Upper lobe of left lung (tissue), 4 donors: ENCODE data around the gene PTGIR.

Experiments
- EP300 ChIP-seq, 4 donors: sonication (generic); formaldehyde crosslinking; IDR thresholded peaks; one replicate each; pipeline ENCODE4 v1.5.1; 2017; ENCODE audit warnings: antibody characterized with exemption in 4 of 4, control low read depth in 2 of 4
- POLR2A ChIP-seq, 4 donors: fragments of 450-650 bp; IDR thresholded peaks; one replicate each; pipeline ENCODE4 v1.5.1; 2016 to 2017; ENCODE audit warnings: antibody characterized with exemption in 4 of 4, mild to moderate bottlenecking in 2 of 4
- POLR2AphosphoS5 ChIP-seq, 2 donors: sonication (generic); formaldehyde crosslinking; IDR thresholded peaks; one replicate each; pipeline ENCODE4 v1.5.1; 2017; ENCODE audit warnings: antibody characterized with exemption in 2 of 2
- TF ChIP-seq, protein P1 (sequence below), 6 experiments: fragments of 450-650 bp in 4 of 6; fragments of 200-600 bp in 2 of 6; sonication (generic) in 2 of 6; IDR thresholded peaks; one replicate each; pipeline ENCODE4 v1.5.1; 2016 to 2019; ENCODE audit warnings: antibody characterized with exemption in 6 of 6

DNA sequence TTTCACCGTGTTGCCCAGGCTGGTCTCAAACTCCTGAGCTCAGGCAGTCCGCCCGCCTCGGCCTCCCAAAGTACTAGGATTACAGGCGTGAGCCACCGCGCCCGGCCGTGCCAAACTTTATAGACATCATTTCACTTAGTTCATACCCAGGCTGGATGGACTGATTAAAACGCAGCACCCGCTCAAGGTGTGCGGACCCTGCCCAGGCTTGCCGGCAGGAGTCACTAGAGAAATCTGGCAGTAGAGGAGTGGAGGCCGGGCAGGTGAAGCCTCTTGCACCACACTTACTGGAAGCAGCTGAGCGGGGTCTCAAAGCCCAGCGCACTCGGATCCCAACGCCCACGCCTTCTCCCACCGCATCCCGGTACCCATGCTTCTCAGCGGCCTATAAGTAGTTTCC lies 11.4 kb downstream of the PTGIR start:
- TF ChIP-seq POLR2A (IDR thresholded peaks at IDR 0.05) (no peak), POLR2AphosphoS5 (IDR thresholded peaks at IDR 0.05) (no peak), EP300 (IDR thresholded peaks at IDR 0.05) (no peak)
- TF ChIP-seq, protein P1, sequence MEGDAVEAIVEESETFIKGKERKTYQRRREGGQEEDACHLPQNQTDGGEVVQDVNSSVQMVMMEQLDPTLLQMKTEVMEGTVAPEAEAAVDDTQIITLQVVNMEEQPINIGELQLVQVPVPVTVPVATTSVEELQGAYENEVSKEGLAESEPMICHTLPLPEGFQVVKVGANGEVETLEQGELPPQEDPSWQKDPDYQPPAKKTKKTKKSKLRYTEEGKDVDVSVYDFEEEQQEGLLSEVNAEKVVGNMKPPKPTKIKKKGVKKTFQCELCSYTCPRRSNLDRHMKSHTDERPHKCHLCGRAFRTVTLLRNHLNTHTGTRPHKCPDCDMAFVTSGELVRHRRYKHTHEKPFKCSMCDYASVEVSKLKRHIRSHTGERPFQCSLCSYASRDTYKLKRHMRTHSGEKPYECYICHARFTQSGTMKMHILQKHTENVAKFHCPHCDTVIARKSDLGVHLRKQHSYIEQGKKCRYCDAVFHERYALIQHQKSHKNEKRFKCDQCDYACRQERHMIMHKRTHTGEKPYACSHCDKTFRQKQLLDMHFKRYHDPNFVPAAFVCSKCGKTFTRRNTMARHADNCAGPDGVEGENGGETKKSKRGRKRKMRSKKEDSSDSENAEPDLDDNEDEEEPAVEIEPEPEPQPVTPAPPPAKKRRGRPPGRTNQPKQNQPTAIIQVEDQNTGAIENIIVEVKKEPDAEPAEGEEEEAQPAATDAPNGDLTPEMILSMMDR (IDR thresholded peaks at IDR 0.05), result no peak
